ENCODE results near the gene PLAAT2. TPM values are rescaled to one million over a fixed set of nuclear protein-coding genes. Genes with fewer than 3 reads are reported as not detected.

The PLAAT2 gene
- polyA plus RNA-seq, 4 donors: 35.6 to 447 (median 141) TPM; not detected in 1

- no peaks in the 10 kb centered on the region for H3K4me1 ChIP-seq (ENCODE audit: control insufficient read depth in 3 of 3, insufficient read depth in 2 of 3, low read depth in 1 of 3, low read length in 2 of 3)
- FAIRE-seq (no peak), DNase-seq (no peak)
- H3K36me3 ChIP-seq (ENCODE audit: control insufficient read depth in 3 of 3, insufficient read depth in 2 of 3, low read depth in 1 of 3, low read length in 3 of 3): no peaks in the 10 kb centered on the region
- H3K27me3 ChIP-seq (ENCODE audit: control insufficient read depth in 3 of 3, insufficient read depth in 3 of 3, low read length in 3 of 3): no peaks in the 10 kb centered on the region
- H3K4me3 ChIP-seq (ENCODE audit: low read depth in 1 of 3, low read length in 3 of 3): no peak overlapping the region
- H3K27ac ChIP-seq (ENCODE audit: low read depth in 1 of 3, low read length in 2 of 3): no peak overlapping the region
- no peaks in the 10 kb centered on the region for H3K9me3 ChIP-seq (ENCODE audit: control insufficient read depth in 2 of 2, insufficient read depth in 1 of 2, low read depth in 1 of 2, low read length in 1 of 2)
- 85 to 89% (median 89%) methylated on average over 11 of the region's 11 CpGs for WGBS, 3 donors
Measured at GRCh38 chr11:63511048-63511748, 52.0 kb downstream of the PLAAT2 start.

GRCh38 chr11:63510360-63511047 is 52.7 kb downstream of the PLAAT2 start:
- Histone ChIP-seq H3K4me3 (ENCODE audit: low read depth in 1 of 3, low read length in 3 of 3) (no peak overlapping the region), H3K4me1 (ENCODE audit: control insufficient read depth in 3 of 3, insufficient read depth in 2 of 3, low read depth in 1 of 3, low read length in 2 of 3) (no peaks in the 10 kb centered on the region), H3K27me3 (ENCODE audit: control insufficient read depth in 3 of 3, insufficient read depth in 3 of 3, low read length in 3 of 3) (no peaks in the 10 kb centered on the region), H3K27ac (ENCODE audit: low read depth in 1 of 3, low read length in 2 of 3) (no peak overlapping the region), H3K9me3 (ENCODE audit: control insufficient read depth in 2 of 2, insufficient read depth in 1 of 2, low read depth in 1 of 2, low read length in 1 of 2) (no peaks in the 10 kb centered on the region), H3K36me3 (ENCODE audit: control insufficient read depth in 3 of 3, insufficient read depth in 2 of 3, low read depth in 1 of 3, low read length in 3 of 3) (no peaks in the 10 kb centered on the region)
- 82 to 88% (median 85%) methylated on average over 7 of the region's 7 CpGs for WGBS, 3 donors
- DNase-seq (no peak), FAIRE-seq (no peak)

DNA sequence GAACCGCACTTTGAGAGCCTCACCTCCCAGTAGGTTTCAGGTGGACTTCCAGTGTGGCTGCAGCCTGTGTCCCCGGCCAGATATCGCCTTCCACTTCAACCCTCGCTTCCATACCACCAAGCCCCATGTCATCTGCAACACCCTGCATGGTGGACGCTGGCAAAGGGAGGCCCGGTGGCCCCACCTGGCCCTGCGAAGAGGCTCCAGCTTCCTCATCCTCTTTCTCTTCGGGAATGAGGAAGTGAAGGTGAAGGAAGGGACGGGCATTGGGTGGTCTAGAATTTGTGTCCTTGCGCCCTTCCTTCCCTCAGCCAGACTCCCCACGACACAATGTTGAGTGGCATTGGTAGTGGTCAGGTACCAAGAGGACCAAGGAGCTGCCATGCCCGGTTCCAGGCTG is 54.4 kb downstream of the PLAAT2 start:
- H3K27me3 ChIP-seq (ENCODE audit: control insufficient read depth in 3 of 3, insufficient read depth in 3 of 3, low read length in 3 of 3): no peaks in the 10 kb centered on the region
- H3K9me3 ChIP-seq (ENCODE audit: control insufficient read depth in 2 of 2, insufficient read depth in 1 of 2, low read depth in 1 of 2, low read length in 1 of 2): no peaks in the 10 kb centered on the region
- no peak overlapping the region for H3K4me3 ChIP-seq (ENCODE audit: low read depth in 1 of 3, low read length in 3 of 3)
- no peak overlapping the region for H3K27ac ChIP-seq (ENCODE audit: low read depth in 1 of 3, low read length in 2 of 3)
- no peak for FAIRE-seq
- 85 to 95% (median 91%) methylated on average over 12 of the region's 12 CpGs for WGBS, 3 donors
- no peaks in the 10 kb centered on the region for H3K36me3 ChIP-seq (ENCODE audit: control insufficient read depth in 3 of 3, insufficient read depth in 2 of 3, low read depth in 1 of 3, low read length in 3 of 3)
- DNase-seq: no peak
- no peaks in the 10 kb centered on the region for H3K4me1 ChIP-seq (ENCODE audit: control insufficient read depth in 3 of 3, insufficient read depth in 2 of 3, low read depth in 1 of 3, low read length in 2 of 3)

DNA sequence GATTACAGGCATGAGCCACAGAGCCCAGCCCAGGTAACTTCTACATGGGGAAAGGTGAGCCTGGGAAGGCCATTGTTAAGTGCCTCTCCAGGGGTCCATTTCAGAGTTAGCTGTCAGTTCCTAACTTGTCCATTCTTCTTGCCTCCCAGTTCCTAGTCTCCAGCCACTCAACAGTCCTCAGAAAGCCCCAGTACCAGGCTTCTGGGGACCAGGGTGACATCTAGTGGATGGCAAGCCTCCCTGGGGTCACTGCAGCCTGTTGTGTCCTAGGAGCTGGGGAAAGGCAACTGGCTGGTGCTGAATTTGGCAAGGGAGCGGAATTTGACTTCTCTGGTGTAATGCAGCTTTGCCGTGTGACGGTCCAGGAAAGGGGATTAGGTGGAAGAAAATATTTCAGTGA is 55.2 kb downstream of the PLAAT2 start:
- FAIRE-seq (no peak), DNase-seq (peak; percentile 43 to 59)
- Histone ChIP-seq H3K36me3 (ENCODE audit: control insufficient read depth in 3 of 3, insufficient read depth in 2 of 3, low read depth in 1 of 3, low read length in 3 of 3) (no peaks in the 10 kb centered on the region), H3K4me1 (ENCODE audit: control insufficient read depth in 3 of 3, insufficient read depth in 2 of 3, low read depth in 1 of 3, low read length in 2 of 3) (peaks cover 0 to 2% (median 0%) of the 10 kb centered on the region in 3 donors), H3K27me3 (ENCODE audit: control insufficient read depth in 3 of 3, insufficient read depth in 3 of 3, low read length in 3 of 3) (no peaks in the 10 kb centered on the region), H3K27ac (ENCODE audit: low read depth in 1 of 3, low read length in 2 of 3) (no peak overlapping the region), H3K4me3 (ENCODE audit: low read depth in 1 of 3, low read length in 3 of 3) (no peak overlapping the region), H3K9me3 (ENCODE audit: control insufficient read depth in 2 of 2, insufficient read depth in 1 of 2, low read depth in 1 of 2, low read length in 1 of 2) (no peaks in the 10 kb centered on the region)
- WGBS, 3 donors: 76 to 89% (median 83%) methylated on average over 3 of the region's 3 CpGs

- no peak for FAIRE-seq
- H3K9me3 ChIP-seq (ENCODE audit: control insufficient read depth in 2 of 2, insufficient read depth in 1 of 2, low read depth in 1 of 2, low read length in 1 of 2): no peaks in the 10 kb centered on the region
- 81 to 90% (median 90%) methylated on average over 2 of the region's 2 CpGs for WGBS, 3 donors
- H3K4me3 ChIP-seq (ENCODE audit: low read depth in 1 of 3, low read length in 3 of 3): no peak overlapping the region
- no peak overlapping the region for H3K27ac ChIP-seq (ENCODE audit: low read depth in 1 of 3, low read length in 2 of 3)
- no peak for DNase-seq
- H3K27me3 ChIP-seq (ENCODE audit: control insufficient read depth in 3 of 3, insufficient read depth in 3 of 3, low read length in 3 of 3): no peaks in the 10 kb centered on the region
- H3K4me1 ChIP-seq (ENCODE audit: control insufficient read depth in 3 of 3, insufficient read depth in 2 of 3, low read depth in 1 of 3, low read length in 2 of 3): peaks cover 0 to 2% (median 0%) of the 10 kb centered on the region in 3 donors
- H3K36me3 ChIP-seq (ENCODE audit: control insufficient read depth in 3 of 3, insufficient read depth in 2 of 3, low read depth in 1 of 3, low read length in 3 of 3): no peaks in the 10 kb centered on the region
Measured at GRCh38 chr11:63507511-63507910, 55.7 kb downstream of the PLAAT2 start.

- H3K4me1 ChIP-seq (ENCODE audit: control insufficient read depth in 3 of 3, insufficient read depth in 2 of 3, low read depth in 1 of 3, low read length in 2 of 3): peaks cover 0 to 2% (median 0%) of the 10 kb centered on the region in 3 donors
Measured at GRCh38 chr11:63506876-63507275, 56.3 kb downstream of the PLAAT2 start.

DNA sequence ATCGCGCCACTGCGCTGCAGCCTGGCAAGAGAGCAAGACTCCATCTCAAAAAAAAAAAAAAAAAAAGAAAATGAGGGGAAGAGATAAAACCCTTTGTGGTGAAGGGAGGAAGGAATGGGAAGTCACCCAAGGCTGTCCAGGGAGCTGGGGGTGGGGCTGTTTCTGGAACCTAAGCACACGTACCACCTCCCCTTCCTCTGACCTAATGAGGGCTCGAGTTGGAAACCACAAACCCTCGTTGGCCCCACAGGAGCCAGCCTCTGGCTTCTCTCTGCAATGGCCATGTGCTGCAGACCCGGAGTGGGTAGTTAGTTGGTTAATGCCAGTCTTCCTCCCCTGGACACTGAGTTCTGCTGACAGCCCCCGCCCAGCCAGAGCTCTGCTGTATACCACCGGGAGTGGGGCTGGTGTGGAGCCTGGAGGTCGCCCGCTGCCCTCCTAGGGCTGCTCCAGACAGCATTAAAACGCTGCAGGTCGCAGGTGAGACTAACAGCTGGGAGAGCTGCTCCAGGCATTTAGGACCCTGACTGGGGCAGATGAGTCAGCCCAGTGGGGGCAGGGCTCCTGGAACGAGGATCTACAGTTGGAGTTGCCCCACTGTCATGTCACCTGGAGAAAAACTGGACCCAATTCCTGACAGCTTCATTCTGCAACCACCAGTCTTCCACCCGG is 57.2 kb downstream of the PLAAT2 start, which contains the start of gene LGALS12:
Gene LGALS12 (plus strand): TSS at position 228 of the 672 bp plus-strand sequence. CDS start 375 bp downstream, at position 603.
- Histone ChIP-seq H3K36me3 (ENCODE audit: control insufficient read depth in 3 of 3, insufficient read depth in 2 of 3, low read depth in 1 of 3, low read length in 3 of 3) (no peaks in the 10 kb centered on the region), H3K9me3 (ENCODE audit: control insufficient read depth in 2 of 2, insufficient read depth in 1 of 2, low read depth in 1 of 2, low read length in 1 of 2) (no peaks in the 10 kb centered on the region), H3K27ac (ENCODE audit: low read depth in 1 of 3, low read length in 2 of 3) (no peak within 1 kb of the TSS), H3K4me3 (ENCODE audit: low read depth in 1 of 3, low read length in 3 of 3) (no peak within 1 kb of the TSS), H3K4me1 (ENCODE audit: control insufficient read depth in 3 of 3, insufficient read depth in 2 of 3, low read depth in 1 of 3, low read length in 2 of 3) (peaks cover 0 to 2% (median 0%) of the 10 kb centered on the region in 3 donors), H3K27me3 (ENCODE audit: control insufficient read depth in 3 of 3, insufficient read depth in 3 of 3, low read length in 3 of 3) (no peaks in the 10 kb centered on the region)
- 61 to 75% (median 68%) methylated on average over 15 of the region's 15 CpGs for WGBS, 3 donors
- DNase-seq (no peak), FAIRE-seq (no peak)

More at GRCh38 chr11:63506876-63507275, 56.3 kb downstream of the PLAAT2 start:
- DNase-seq (no peak), FAIRE-seq (no peak)
- H3K27ac ChIP-seq (ENCODE audit: low read depth in 1 of 3, low read length in 2 of 3): no peak overlapping the region
- no peak overlapping the region for H3K4me3 ChIP-seq (ENCODE audit: low read depth in 1 of 3, low read length in 3 of 3)
- 93 to 97% (median 94%) methylated on average over 2 of the region's 2 CpGs for WGBS, 3 donors
- H3K36me3 ChIP-seq (ENCODE audit: control insufficient read depth in 3 of 3, insufficient read depth in 2 of 3, low read depth in 1 of 3, low read length in 3 of 3): no peaks in the 10 kb centered on the region
- H3K27me3 ChIP-seq (ENCODE audit: control insufficient read depth in 3 of 3, insufficient read depth in 3 of 3, low read length in 3 of 3): no peaks in the 10 kb centered on the region
- H3K9me3 ChIP-seq (ENCODE audit: control insufficient read depth in 2 of 2, insufficient read depth in 1 of 2, low read depth in 1 of 2, low read length in 1 of 2): no peaks in the 10 kb centered on the region

- Histone ChIP-seq H3K36me3 (ENCODE audit: control insufficient read depth in 3 of 3, insufficient read depth in 2 of 3, low read depth in 1 of 3, low read length in 3 of 3) (no peaks in the 10 kb centered on the region), H3K27me3 (ENCODE audit: control insufficient read depth in 3 of 3, insufficient read depth in 3 of 3, low read length in 3 of 3) (no peaks in the 10 kb centered on the region), H3K27ac (ENCODE audit: low read depth in 1 of 3, low read length in 2 of 3) (no peak overlapping the region), H3K4me1 (ENCODE audit: control insufficient read depth in 3 of 3, insufficient read depth in 2 of 3, low read depth in 1 of 3, low read length in 2 of 3) (peaks cover 0 to 2% (median 0%) of the 10 kb centered on the region in 3 donors), H3K9me3 (ENCODE audit: control insufficient read depth in 2 of 2, insufficient read depth in 1 of 2, low read depth in 1 of 2, low read length in 1 of 2) (peaks cover 0 to 8% of the 10 kb centered on the region in 2 donors), H3K4me3 (ENCODE audit: low read depth in 1 of 3, low read length in 3 of 3) (no peak overlapping the region)
- WGBS, 3 donors: 74 to 81% (median 75%) methylated on average over 4 of the region's 4 CpGs
- no peak for DNase-seq
- no peak for FAIRE-seq
Measured at GRCh38 chr11:63504933-63505586, 58.1 kb downstream of the PLAAT2 start.

Measured in small intestine (tissue), 7 donors.